NCI-H2196 treated with DMSO at 0.1 percent for 48 hours (cell line): ENCODE measurements around the gene RNASET2.
"Not testable (repeated sequence)": the region's sequence is repeated elsewhere in the genome, so short reads cannot be mapped to it uniquely, and the experiment has no call there.

Experiments used
- DNase-seq: peaks from one replicate; lab custom pipeline; 2025; ENCODE audit not compliant: unreplicated experiment; lab: John Stamatoyannopoulos, UW

The RNASET2 gene

DNA sequence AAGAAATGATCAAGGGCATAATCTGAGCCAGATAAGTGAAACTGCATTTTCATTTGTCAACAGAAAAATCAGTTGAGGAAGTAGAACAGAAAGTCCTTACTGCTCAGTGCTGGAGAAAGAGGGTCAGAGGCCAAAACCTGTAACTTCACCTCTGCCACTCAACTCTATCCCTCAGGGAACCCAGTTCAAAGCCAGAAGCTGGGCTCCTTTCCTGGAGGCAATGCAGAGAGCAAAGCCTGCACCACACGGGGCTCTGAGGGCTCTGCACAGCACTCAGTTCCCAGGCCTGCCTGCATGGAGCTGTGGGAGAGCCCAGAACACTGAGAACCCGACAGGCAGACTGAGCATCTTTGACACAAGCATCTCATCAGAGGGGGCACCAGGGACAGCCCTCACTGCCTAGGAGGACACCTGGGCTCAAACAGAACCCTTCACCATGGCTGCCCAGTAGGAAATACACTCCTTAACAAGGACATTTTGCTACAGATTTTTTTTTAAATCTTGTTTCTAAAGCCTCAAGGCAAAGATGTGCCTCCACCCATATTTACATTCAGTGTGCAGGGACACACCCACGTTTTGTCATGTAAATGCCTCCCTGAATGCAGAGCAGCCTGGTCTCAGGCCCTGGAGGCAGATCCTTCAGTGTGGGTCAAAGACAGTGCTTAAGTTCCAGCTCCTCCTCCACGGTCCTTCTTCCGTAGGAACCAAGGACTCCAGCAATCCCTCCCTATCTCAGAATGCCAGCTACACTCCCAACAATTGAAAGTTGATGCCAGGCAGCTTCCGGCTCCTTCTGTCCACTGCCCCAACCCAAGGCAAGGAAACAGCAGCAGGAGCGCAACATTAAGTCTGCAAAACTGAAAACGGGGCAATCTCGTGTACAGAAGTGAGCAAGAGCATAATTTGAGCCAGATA is 6.6 kb downstream of the RNASET2 start:
- DNase-seq = no peak

GRCh38 chr6:166948724-166949123 is 7.6 kb downstream of the RNASET2 start:
- not testable (repeated sequence) for DNase-seq

GRCh38 chr6:166947251-166947650 is 9.1 kb downstream of the RNASET2 start:
- DNase-seq = no peak

- DNase-seq = no peak
These were observed 10.2 kb downstream of the RNASET2 start for GRCh38 chr6:166946125-166946524.

DNA sequence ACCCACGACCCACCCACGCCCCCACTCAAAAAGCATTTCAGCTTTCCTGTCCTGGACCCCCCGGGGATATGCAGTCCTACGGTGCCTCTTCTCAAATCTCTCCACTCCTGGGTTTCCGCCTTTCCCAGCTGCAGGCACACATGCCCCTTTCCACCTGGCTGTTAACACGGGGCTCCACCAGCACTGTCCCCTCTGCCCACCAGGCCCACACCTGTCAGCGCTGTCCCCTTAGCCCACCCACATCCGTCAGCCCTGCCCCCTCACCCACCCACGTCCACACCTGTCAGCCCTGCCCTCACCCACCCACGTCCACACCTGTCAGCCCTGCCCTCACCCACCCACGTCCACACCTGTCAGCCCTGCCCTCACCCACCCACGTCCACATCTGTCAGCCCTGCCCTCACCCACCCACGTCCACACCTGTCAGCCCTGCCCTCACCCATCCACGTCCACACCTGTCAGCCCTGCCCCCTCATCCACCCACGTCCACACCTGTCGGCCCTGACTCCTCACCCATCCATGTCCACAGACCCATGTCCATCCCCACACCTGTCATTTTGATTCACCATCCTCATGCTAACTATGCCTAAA is 11.6 kb downstream of the RNASET2 start:
- no peak for DNase-seq

GRCh38 chr6:166942393-166943168 is 13.8 kb downstream of the RNASET2 start:
- DNase-seq = no peak

DNA sequence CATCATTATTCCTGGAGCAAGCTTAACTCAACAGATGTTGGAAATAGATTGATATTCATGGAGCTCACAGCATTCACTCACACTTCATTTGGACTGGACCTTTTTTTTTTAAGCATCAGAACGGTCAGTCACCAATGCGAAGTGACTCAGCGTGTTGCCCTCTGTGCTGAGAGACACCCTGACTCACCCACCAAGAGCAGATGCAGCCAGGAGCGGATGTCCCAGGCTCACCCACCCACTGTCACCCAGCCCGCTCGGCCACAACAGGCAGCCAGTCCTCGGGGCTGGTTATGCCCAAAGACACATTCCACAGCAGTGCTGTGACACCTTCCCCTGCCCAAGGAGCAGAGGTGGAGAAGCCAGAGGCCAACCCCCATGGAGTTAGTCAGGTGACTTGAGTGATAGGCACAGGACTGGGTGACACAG is 15.7 kb downstream of the RNASET2 start:
- no peak for DNase-seq

GRCh38 chr6:166939894-166940293 is 16.5 kb downstream of the RNASET2 start:
- DNase-seq = no peak

DNA sequence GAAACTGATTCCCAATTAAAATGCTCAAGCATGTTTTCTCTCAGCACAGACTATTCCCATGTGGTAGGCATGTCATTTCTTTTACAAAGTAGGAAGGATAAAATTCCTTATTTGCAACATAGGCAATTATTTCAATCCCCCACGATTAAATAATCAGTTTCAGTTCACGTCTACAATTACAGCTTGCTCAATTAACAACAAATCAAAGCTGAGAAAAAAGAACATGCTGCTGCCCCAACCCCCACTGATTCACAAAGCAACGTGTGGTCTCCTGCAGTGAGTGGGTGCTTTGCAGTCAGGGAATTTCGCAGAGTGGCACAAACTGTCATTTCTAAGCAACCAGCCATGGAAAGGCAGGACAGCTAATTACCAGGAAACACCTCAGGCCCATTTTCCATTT is 17.0 kb downstream of the RNASET2 start:
- no peak for DNase-seq

- no peak for DNase-seq
These were observed 17.6 kb downstream of the RNASET2 start for GRCh38 chr6:166938704-166939103.

DNA sequence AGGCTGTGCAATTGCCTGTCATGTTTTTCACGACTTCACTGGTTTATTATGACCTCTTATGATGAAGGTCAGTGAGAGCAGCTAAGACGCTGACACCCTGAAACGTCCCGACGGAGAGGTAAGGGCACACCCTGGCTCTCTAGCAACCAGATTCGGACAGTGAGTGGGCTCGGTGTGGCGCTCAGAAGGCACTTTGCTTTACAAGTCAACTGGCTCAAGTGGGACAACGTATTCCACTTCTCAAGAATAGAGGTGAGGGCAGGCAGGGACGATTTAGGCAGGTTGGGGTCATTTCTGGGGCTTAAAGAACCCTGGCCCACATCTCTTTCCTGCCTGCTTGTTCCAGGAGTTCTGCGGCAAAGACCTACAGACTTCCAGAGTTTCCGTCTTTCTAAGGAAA is 18.2 kb downstream of the RNASET2 start:
- no peak for DNase-seq

DNA sequence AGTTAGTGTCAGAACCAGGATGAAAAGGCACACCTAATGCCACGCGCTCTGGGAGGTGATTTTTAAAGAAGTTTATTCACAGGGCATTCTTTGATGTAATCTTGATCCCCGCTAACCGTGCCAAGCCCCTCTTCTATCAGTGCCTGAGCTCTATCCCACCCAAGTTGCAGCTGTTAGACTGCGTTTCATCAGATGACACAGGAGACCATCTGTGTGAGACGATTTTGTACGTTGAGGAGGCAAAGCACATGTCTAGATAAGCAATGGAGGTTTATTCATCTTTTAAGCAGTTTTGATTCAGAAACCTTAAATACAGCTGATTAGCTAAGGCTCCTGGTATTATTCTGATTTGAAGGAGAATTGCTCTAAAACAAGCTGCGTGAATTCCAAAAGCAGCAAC is 18.6 kb downstream of the RNASET2 start:
- no peak for DNase-seq

DNA sequence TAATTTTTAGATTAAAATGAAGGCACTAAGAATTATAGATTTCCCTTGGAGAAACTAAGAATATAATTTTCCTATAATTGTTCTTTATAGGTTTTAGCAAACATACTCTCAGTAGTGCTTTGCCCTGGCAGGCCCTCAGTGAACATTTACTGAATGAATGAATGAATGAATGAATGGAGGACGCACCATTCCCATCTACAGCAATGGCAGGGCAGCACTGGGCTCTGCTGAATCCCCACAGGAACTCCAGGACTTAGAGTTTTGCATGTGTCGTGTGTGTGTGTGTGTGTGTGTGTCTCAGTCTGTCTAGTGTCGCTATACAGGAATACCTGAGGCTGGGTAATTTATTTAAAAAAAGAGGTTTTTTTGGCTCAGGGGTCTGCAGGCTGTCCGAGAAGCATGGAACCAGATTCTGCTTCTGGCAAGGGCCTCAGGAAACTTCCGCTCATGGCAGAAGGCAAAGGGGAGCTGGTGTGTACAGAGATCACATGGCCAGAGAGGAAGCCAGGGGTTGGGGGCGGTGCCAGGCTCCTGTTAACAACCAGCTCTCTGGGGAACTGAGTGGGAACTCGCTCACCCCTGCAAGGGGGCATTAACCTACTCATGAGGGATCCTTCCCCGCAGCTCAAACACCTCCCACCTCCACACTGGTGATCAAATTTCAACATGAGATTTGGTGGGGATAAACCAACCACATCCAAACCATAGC is 20.1 kb downstream of the RNASET2 start:
- no peak for DNase-seq

- no peak for DNase-seq
These were observed 21.0 kb downstream of the RNASET2 start for GRCh38 chr6:166935353-166935752.

GRCh38 chr6:166934174-166934573 is 22.2 kb downstream of the RNASET2 start:
- DNase-seq = no peak

- DNase-seq = no peak
These were observed 23.0 kb downstream of the RNASET2 start for GRCh38 chr6:166933396-166933795.

- no peak for DNase-seq
These were observed 23.7 kb downstream of the RNASET2 start for GRCh38 chr6:166932616-166933015.

- DNase-seq = no peak
These were observed 24.2 kb downstream of the RNASET2 start for GRCh38 chr6:166932116-166932515.

DNA sequence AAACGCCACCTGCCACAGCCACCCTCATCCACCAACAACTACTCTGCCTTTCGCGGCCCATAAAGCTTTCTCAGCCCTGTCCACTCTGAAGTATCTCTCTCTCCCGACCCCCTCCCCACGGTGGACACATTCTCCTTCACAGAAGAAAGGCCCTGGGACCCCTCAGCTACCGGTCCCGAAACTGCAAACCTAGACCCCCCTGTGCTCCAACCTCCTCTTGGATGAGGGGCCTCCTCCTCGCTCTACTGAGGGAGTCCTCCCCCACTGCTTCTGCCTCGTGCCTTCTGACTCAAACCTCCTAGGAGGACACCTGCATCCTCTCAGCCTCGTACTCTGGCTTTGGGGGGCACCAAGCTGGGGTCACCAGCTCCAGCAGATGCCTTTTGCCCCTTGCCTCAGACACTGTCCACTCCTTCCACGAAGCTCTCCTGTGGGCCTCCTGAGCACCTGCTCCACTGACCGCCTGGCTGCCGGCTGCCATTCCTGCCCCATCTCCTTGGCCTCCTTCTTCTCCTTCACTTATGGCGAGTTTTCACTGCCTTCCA is 24.9 kb downstream of the RNASET2 start:
- no peak for DNase-seq

GRCh38 chr6:166930354-166930891 is 25.9 kb downstream of the RNASET2 start:
- DNase-seq = no peak
